ENCODE data around the gene CCDC174.

The CCDC174 gene

DNA sequence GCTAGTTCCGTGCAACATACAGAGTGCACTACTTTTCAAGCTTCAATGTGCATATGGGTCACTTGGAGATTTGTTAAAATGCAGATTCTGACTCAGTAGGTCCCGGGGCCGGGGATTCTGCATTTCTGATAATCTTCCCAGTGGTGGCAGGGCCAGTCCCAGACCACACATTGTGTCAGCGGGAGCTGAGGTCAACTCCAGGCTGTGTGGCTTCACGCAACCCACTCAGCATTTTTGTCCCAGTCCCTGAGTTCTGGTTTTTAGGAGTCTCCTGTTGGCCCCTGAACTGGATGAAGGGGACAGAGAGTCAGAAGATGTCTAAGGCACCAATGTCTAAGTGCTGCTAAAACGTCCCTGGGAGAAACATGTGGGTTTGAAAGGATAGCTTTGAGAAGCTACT is 26.1 kb upstream of the CCDC174 start:
- no peak for DNase-seq (ENCODE audit: low read depth)

DNA sequence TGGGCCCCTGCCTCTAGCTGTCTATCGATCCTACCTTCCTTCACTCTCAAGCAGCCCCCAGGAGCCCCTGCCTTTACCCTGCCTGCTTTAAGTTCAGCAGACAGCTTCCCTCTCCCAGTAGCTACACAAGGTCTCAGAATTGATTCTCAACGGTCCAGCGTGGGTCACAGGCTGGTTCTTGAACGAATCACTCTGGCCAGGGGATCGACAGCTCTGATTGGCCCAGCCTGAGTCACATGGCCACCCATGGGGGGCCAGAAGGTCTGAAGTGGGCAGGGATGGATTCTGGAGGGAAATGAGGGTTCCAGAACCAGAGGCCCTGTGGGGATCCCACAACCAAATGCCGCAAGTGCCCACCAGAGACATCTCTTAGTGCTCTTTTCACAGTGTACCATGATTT is 23.7 kb upstream of the CCDC174 start:
- DNase-seq (ENCODE audit: low read depth) = no peak

- no peak for DNase-seq (ENCODE audit: low read depth)
These were observed 23.2 kb upstream of the CCDC174 start for GRCh38 chr3:14628406-14628805.

- DNase-seq (ENCODE audit: low read depth) = no peak
These were observed 21.0 kb upstream of the CCDC174 start for GRCh38 chr3:14630404-14631100.

DNA sequence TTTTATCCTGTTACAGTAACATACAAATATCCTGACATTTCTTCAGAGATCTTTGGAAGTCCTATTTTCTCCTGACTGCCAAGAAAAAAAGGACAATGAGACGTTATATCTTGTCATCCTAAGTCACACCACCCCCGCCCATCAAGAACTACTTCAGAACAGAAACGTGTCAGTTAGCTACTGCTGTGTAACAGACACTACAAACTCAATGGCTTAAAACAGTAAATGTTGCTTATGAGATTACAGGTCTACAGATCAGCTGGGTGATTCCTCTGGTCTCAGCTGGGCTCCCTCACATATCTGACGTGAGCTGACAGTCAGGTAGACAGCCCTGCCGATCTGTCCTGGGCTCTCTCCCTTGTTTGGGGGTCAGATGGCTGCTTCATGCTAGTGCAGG is 20.5 kb upstream of the CCDC174 start:
- DNase-seq (ENCODE audit: low read depth) = no peak

GRCh38 chr3:14631687-14632441 is 19.7 kb upstream of the CCDC174 start:
- no peak for DNase-seq (ENCODE audit: low read depth)

DNA sequence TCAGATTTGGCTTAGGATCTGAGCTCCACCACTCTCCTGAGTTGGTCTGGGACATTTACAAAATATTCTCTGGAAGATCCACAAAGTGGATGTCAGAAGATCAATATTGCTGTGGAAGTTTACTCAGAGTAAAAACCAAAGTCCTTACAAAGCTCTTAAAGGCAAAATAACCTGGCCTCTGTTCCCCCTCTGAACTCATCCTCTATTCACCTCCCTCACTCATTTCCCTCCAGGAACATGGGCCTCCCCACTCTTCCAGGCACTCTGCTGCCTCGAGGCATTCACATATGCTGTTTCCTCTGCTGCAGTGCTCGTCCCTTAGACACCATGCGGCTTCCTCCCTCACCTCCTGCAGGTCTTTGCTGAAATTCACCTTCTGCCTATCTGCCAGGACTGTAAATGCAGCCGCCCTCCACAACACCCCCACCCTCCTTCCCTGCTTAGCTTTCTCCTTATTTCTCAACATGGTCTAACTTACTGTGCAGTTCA is 19.1 kb upstream of the CCDC174 start:
- no peak for DNase-seq (ENCODE audit: low read depth)

GRCh38 chr3:14633417-14633816 is 18.1 kb upstream of the CCDC174 start:
- DNase-seq (ENCODE audit: low read depth) = no peak

DNA sequence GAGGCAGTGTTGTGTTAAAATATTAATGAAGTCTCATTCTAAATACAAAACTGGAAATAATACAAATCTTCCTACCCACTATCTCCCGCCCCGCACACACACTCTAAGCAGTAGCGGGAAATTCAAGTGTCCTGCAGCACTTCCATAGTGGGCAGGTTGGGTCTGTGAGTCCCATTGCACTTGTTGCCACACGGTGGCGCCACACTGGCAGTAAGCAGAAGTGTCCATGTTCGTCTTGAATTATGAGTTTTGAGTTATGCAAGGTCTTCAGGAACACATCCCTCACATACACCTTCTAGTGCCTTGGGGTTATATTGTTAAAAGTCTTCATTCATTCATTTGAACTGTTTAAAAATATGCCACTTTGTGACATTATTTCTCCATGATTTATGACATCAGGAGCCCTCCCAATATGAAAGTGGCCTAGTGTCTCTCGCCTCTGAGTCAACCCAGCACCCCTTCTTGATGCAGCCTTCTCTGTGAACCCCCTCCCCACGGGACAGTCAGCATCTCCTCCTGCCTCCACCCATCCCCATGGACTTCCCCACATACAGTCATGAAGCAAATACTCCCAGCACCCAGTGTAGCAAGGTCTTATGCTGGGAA is 17.6 kb upstream of the CCDC174 start:
- DNase-seq (ENCODE audit: low read depth) = peak; percentile 42

DNA sequence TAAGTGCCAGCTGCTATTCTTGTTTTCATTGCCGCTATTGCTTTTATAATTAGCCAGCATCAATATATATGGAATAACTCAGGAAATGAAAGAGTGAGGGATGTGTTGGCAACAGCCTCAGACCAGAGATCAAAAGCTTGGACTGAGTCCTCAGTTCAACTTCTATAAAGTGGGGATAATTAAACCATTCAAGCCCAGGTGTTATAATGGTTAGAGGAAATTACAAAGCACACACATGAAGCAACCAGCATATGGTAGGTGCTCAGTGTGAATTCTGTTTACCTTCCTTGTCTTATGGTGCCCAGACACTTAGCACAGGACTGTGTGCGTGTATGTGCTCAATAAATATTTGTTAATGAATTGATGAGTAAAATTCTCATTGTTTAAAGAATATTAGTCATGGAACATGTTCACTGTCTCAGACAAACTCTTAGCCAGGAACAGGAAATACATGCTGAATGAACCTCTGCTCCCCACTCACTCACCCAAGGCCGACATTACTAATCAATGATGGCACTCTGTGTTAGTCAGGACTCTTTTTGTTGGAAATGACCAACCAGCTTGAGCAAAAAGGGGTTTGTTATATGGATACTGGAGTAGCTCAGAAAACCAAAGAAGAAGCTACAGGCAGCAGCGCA is 16.7 kb upstream of the CCDC174 start:
- DNase-seq (ENCODE audit: low read depth) = no peak

DNA sequence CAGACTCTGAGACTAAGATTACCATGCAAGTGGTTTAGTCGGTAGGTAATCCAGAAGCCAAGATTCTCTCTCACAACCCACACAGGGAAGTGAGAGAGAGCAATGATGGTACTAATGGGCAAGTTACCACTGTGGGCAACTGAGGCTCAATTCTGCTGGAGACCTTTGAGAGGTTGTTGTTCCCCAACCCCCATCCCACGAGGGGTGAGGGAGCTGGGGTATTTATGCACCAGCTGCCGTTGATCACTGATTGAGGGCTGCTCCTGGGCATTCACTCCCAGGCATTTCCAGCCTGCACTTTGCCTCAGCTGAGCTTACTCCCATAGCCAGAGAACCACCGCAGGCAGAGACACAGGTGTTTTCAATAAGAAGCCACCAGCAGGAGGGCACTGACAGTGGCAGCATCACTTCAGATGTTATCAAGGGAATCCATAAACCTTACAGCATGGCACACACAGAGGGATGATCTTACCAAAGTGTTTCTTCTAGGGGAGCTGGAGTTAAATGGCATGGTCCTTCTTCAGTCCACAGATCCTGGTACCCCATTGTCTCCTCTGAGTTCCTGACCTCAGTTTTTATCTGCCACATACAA is 15.0 kb upstream of the CCDC174 start:
- no peak for DNase-seq (ENCODE audit: low read depth)

GRCh38 chr3:14640157-14640562 is 11.4 kb upstream of the CCDC174 start:
- no peak for DNase-seq (ENCODE audit: low read depth)

- no peak for DNase-seq (ENCODE audit: low read depth)
These were observed 10.8 kb upstream of the CCDC174 start for GRCh38 chr3:14640734-14641133.

DNA sequence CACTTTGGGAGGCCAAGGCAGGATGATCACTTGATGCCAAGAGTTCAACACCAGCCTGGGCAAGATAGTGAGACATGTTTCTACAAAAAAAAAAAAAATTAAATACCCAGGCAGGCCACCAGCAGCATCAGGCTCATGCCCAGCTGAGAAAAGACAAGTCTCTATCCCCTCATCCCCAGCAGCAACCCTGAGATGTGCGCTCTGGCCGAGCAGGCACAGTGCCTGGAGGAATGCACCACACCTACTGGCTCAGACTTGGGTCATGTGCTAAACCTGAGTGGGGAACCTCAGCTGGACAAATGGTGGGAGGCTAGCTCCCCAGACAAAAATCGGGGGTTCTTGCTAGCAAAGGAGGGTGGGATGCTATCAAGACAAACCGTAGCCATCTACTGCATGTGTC is 10.2 kb upstream of the CCDC174 start:
- no peak for DNase-seq (ENCODE audit: low read depth)

- DNase-seq (ENCODE audit: low read depth) = no peak
These were observed 6.1 kb upstream of the CCDC174 start for GRCh38 chr3:14645453-14645852.

DNA sequence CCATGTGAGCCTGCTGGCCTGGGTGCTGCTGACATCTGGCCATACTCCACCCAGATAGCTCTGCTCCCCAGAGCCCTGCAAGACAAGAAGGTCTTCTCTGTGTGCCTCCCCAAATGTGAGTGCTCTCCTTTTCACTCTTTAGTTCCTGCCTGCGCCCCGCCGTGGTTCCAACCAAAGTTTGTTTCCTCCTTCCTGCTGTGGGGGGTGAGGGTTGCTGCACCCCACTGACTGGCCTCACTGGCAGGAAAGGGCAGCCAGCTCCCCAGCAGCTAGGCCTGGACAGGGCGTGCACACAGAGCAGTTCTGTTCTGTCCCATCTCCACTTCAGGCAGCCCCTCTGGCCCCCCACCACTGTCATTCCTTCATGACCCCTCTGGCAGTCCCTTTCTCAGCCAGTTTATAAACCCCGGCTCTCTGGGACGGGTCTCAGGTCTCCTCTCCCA is 5.4 kb upstream of the CCDC174 start:
- DNase-seq (ENCODE audit: low read depth) = no peak

- no peak for DNase-seq (ENCODE audit: low read depth)
These were observed 4.8 kb upstream of the CCDC174 start for GRCh38 chr3:14646589-14647413.

- DNase-seq (ENCODE audit: low read depth) = no peak
These were observed 3.3 kb upstream of the CCDC174 start for GRCh38 chr3:14647976-14648955.

- no peak for DNase-seq (ENCODE audit: low read depth)
These were observed 2.1 kb upstream of the CCDC174 start for GRCh38 chr3:14649466-14649865.

GRCh38 chr3:14650193-14650592 is 1.4 kb upstream of the CCDC174 start:
- no peak for DNase-seq (ENCODE audit: low read depth)

Data from activated T-helper 9 cell treated with anti-CD3 and anti-CD28 coated beads, Interleukin-2, amount 50 U/mL, for 16 hours (primary cell).